Prostate gland (tissue), 2 donors: ENCODE data around the gene ELMO1.

Source experiments
- CTCF ChIP-seq, 4 experiments: fragments of 200-600 bp in 2 of 4; fragments of 450-650 bp in 2 of 4; sonication (generic) in 2 of 4; IDR thresholded peaks; 1 replicate in 3 of 4; 2 replicates in 1 of 4; pipeline ENCODE4 v1.5.1; 2016 to 2019; ENCODE audit warnings: antibody characterized with exemption in 4 of 4, mild to moderate bottlenecking in 2 of 4, moderate library complexity in 2 of 4
- POLR2A ChIP-seq: fragments of 450-650 bp; IDR thresholded peaks from one replicate; pipeline ENCODE4 v1.6.1; 2016; ENCODE audit warnings: antibody characterized with exemption, mild to moderate bottlenecking

- TF ChIP-seq CTCF (IDR thresholded peaks at IDR 0.05): no peak
- TF ChIP-seq POLR2A: no peak
Measured at GRCh38 chr7:37424521-37424920, 24.1 kb downstream of the ELMO1 start.
